ENCODE measurements around the gene PDE8B.

DNA sequence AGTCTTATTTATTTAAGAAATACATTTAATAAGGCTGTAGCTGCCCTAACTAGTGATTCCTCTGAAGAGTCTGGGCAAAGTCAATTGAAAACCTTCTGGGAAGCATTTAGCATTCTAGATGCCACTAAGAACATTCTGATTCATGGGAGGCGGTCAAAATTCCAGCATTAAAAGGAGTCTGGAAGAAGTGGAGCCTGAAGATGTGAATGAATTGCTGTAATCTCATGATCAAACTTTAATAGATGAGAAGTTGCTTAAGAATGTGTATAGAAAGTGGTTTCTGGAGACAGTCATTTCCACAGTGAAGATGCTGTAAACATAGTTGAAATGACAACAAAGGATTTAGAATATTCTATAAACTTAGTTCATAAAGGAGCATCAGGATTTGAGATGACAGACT, 220.2 kb downstream of the PDE8B start:
- TF ChIP-seq, protein P1, sequence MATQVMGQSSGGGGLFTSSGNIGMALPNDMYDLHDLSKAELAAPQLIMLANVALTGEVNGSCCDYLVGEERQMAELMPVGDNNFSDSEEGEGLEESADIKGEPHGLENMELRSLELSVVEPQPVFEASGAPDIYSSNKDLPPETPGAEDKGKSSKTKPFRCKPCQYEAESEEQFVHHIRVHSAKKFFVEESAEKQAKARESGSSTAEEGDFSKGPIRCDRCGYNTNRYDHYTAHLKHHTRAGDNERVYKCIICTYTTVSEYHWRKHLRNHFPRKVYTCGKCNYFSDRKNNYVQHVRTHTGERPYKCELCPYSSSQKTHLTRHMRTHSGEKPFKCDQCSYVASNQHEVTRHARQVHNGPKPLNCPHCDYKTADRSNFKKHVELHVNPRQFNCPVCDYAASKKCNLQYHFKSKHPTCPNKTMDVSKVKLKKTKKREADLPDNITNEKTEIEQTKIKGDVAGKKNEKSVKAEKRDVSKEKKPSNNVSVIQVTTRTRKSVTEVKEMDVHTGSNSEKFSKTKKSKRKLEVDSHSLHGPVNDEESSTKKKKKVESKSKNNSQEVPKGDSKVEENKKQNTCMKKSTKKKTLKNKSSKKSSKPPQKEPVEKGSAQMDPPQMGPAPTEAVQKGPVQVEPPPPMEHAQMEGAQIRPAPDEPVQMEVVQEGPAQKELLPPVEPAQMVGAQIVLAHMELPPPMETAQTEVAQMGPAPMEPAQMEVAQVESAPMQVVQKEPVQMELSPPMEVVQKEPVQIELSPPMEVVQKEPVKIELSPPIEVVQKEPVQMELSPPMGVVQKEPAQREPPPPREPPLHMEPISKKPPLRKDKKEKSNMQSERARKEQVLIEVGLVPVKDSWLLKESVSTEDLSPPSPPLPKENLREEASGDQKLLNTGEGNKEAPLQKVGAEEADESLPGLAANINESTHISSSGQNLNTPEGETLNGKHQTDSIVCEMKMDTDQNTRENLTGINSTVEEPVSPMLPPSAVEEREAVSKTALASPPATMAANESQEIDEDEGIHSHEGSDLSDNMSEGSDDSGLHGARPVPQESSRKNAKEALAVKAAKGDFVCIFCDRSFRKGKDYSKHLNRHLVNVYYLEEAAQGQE (IDR thresholded peaks at IDR 0.05; ENCODE audit: low read depth): no peak
- TF ChIP-seq, protein P2, sequence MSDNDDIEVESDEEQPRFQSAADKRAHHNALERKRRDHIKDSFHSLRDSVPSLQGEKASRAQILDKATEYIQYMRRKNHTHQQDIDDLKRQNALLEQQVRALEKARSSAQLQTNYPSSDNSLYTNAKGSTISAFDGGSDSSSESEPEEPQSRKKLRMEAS (IDR thresholded peaks at IDR 0.05): no peak

Measured in Ishikawa (cell line).